Measurements from ENCODE around the gene GPRC5A. TPM values are rescaled to one million over a fixed set of nuclear protein-coding genes. Genes with fewer than 3 reads are reported as not detected.
A peak's percentile ranks its signal among the peaks of the same experiment; 100 is the strongest.

GPRC5A gene
- total RNA-seq, 1 donor from 2014 or later, result not detected

DNA sequence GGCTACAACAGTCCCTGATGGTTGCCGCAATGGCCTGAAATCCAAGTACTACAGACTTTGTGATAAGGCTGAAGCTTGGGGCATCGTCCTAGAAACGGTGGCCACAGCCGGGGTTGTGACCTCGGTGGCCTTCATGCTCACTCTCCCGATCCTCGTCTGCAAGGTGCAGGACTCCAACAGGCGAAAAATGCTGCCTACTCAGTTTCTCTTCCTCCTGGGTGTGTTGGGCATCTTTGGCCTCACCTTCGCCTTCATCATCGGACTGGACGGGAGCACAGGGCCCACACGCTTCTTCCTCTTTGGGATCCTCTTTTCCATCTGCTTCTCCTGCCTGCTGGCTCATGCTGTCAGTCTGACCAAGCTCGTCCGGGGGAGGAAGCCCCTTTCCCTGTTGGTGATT is 16.9 kb downstream of the GPRC5A start:
- Mint-ChIP-seq H3K36me3 (ENCODE audit: low read depth) (no peaks in the 10 kb centered on the region), H3K27me3 (ENCODE audit: insufficient read depth) (no peaks in the 10 kb centered on the region), H3K4me1 (ENCODE audit: low read depth) (peaks cover 19% of the 10 kb centered on the region), H3K27ac (no peak overlapping the region), H3K9me3 (no peaks in the 10 kb centered on the region), H3K4me3 (no peak overlapping the region)
- DNase-seq (ENCODE audit: low spot score), result no peak
- intact Hi-C loops (cut with micrococcal nuclease), result no loop called here

DNA sequence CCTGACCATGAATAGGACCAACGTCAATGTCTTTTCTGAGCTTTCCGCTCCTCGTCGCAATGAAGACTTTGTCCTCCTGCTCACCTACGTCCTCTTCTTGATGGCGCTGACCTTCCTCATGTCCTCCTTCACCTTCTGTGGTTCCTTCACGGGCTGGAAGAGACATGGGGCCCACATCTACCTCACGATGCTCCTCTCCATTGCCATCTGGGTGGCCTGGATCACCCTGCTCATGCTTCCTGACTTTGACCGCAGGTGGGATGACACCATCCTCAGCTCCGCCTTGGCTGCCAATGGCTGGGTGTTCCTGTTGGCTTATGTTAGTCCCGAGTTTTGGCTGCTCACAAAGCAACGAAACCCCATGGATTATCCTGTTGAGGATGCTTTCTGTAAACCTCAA is 17.3 kb downstream of the GPRC5A start:
- intact Hi-C loops (cut with micrococcal nuclease), result no loop called here
- no peaks in the 10 kb centered on the region for H3K9me3 Mint-ChIP-seq
- H3K4me1 Mint-ChIP-seq (ENCODE audit: low read depth), result peaks cover 19% of the 10 kb centered on the region
- no peaks in the 10 kb centered on the region for H3K27me3 Mint-ChIP-seq (ENCODE audit: insufficient read depth)
- H3K27ac Mint-ChIP-seq, result no peak overlapping the region
- H3K36me3 Mint-ChIP-seq (ENCODE audit: low read depth), result no peaks in the 10 kb centered on the region
- no peak overlapping the region for H3K4me3 Mint-ChIP-seq
- DNase-seq (ENCODE audit: low spot score), result no peak

DNA sequence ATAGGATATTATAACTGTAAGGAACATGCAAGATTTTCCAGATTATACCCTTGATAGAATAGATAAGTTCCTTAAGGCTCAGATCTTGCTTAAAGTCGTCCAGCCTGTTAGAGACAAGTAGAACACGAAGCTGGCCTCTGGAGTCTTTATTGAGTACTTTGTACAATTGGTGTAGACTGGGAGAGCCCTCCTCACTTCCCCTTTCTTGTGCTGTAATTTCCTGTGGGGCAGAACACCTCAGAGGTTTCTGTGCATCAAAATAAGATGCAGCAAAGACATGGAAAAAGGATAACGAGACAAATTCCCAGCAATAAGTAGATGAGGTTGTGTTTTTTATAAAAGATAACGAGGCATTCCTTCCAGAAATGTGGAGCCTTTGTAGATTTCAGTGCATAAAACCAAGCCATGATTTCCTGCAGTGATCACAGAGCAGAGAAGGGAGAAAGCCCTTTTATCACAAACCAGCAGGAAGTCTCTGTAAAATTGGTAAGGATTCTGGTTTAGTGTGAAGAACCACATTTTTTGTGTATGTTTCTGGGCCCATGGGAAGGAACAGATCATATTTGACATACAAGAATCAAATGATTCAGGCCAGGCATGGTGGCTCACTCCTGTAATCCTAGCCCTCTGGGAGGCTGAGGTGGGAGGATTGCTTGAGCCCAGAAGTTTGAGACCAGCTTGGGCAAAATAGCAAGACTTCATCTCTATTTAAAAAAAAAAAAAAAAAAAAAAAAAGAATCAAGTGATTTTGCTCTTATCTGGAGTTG is 18.0 kb downstream of the GPRC5A start:
- no peak overlapping the region for H3K4me3 Mint-ChIP-seq
- H3K9me3 Mint-ChIP-seq, result no peaks in the 10 kb centered on the region
- DNase-seq (ENCODE audit: low spot score), result no peak
- H3K36me3 Mint-ChIP-seq (ENCODE audit: low read depth), result no peaks in the 10 kb centered on the region
- no peak overlapping the region for H3K27ac Mint-ChIP-seq
- intact Hi-C loops (cut with micrococcal nuclease), result no loop called here
- peaks cover 19% of the 10 kb centered on the region for H3K4me1 Mint-ChIP-seq (ENCODE audit: low read depth)
- no peaks in the 10 kb centered on the region for H3K27me3 Mint-ChIP-seq (ENCODE audit: insufficient read depth)

DNA sequence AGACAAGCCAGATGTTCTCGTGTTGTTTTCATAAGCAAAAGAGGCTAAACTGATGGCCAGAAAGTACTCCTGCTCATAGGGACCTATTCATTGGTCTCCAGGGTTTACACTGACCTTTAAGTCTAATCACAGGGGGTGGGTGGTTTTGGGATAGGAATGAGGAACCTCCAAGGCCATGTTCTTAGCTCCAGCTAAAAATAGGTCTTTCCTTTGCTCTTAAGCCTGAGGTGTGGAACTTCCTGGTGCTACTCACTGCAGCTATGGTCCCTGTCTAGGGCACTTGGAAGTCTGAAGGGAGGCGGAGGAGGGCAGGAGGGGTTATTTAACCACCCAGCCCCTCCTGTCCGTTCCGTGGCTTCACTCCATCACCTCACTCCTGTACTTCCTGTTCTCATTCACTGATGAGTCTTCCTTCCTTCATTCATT is 18.6 kb downstream of the GPRC5A start:
- Mint-ChIP-seq H3K27me3 (ENCODE audit: insufficient read depth) (no peaks in the 10 kb centered on the region), H3K4me1 (ENCODE audit: low read depth) (peaks cover 19% of the 10 kb centered on the region), H3K9me3 (no peaks in the 10 kb centered on the region), H3K36me3 (ENCODE audit: low read depth) (no peaks in the 10 kb centered on the region), H3K4me3 (no peak overlapping the region), H3K27ac (no peak overlapping the region)
- intact Hi-C loops (cut with micrococcal nuclease), result no loop called here
- DNase-seq (ENCODE audit: low spot score), result no peak

DNA sequence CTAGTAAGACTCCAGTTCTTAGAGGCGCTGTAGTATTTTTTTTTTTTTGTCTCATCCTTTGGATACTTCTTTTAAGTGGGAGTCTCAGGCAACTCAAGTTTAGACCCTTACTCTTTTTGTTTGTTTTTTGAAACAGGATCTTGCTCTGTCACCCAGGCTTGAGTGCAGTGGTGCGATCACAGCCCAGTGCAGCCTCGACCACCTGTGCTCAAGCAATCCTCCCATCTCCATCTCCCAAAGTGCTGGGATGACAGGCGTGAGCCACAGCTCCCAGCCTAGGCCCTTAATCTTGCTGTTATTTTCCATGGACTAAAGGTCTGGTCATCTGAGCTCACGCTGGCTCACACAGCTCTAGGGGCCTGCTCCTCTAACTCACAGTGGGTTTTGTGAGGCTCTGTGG is 21.3 kb downstream of the GPRC5A start:
- intact Hi-C loops (cut with micrococcal nuclease), result no loop called here
- H3K4me3 Mint-ChIP-seq, result no peak overlapping the region
- H3K27me3 Mint-ChIP-seq (ENCODE audit: insufficient read depth), result peaks cover 8% of the 10 kb centered on the region
- H3K4me1 Mint-ChIP-seq (ENCODE audit: low read depth), result peaks cover 30% of the 10 kb centered on the region
- no peaks in the 10 kb centered on the region for H3K9me3 Mint-ChIP-seq
- no peak for DNase-seq (ENCODE audit: low spot score)
- H3K36me3 Mint-ChIP-seq (ENCODE audit: low read depth), result no peaks in the 10 kb centered on the region
- H3K27ac Mint-ChIP-seq, result no peak overlapping the region

DNA sequence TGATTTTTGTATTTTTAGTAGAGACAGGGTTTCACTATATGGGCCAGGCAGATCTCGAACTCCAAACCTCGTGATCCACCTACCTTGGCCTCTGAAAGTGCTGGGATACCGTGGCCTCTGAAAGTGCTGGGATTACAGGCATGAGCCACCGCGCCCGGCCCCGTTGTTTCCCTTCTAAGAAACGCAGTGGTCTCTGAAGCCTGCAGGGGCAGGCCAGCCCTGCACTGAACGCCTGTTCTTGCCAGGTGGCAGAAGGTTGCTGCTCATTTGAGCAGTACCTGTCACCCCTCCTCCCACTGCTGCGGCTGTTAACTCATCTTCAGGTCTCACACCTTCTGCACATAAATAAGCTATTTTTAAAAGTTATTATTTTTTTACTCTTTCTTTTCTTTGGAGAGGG is 24.3 kb downstream of the GPRC5A start:
- intact Hi-C loops (cut with micrococcal nuclease), result loop anchor here (1.0 to 5.0 kb wide), 7 partner anchors 68 to 747 kb away; partner anchors contain the start of gene HEBP1
- no peak overlapping the region for H3K27ac Mint-ChIP-seq
- peaks cover 11% of the 10 kb centered on the region for H3K4me1 Mint-ChIP-seq (ENCODE audit: low read depth)
- H3K9me3 Mint-ChIP-seq, result no peaks in the 10 kb centered on the region
- H3K36me3 Mint-ChIP-seq (ENCODE audit: low read depth), result no peaks in the 10 kb centered on the region
- no peak for DNase-seq (ENCODE audit: low spot score)
- peaks cover 14% of the 10 kb centered on the region for H3K27me3 Mint-ChIP-seq (ENCODE audit: insufficient read depth)
- no peak overlapping the region for H3K4me3 Mint-ChIP-seq

DNA sequence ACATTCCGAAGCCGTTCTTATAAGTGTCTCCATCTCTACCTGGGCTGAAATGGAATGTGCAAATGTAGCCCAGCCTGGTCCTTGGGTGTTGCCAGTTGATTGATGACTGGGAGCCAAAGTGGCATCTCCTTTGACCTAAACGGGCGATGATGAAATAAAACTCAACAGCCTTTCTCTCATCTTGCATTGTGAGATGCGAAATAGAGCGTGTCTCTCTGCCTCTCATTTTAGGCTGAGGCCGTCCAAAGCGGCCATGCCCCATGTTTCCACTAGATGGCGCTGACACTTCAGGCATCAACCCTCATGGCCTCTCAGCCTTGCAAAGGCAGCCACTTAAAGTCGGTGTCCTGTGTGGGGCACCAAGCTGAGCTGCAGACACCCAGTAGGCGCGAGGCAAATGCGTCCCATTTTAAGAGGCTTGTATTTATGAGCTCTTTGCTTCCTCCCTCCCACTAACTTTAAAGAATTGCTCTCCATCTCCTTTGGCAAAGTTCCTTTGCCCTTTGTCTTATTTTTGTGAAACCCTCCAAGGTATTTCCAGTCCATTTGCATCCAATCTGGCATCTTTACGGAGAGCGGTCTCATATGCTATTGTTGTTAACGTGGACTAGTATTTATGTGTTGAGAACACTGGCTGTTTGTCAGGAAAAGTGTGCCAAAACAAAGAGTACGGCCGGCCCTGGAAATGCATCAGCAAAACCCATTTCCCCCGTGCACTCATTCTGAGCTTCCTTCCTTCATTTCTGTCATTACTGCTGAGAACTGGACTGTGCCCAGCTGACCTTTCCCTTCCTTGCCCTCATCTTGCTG is 25.0 kb downstream of the GPRC5A start:
- Mint-ChIP-seq H3K4me1 (ENCODE audit: low read depth) (peaks cover 11% of the 10 kb centered on the region), H3K4me3 (no peak overlapping the region), H3K36me3 (ENCODE audit: low read depth) (no peaks in the 10 kb centered on the region), H3K9me3 (no peaks in the 10 kb centered on the region), H3K27me3 (ENCODE audit: insufficient read depth) (peaks cover 14% of the 10 kb centered on the region), H3K27ac (no peak overlapping the region)
- intact Hi-C loops (cut with micrococcal nuclease), result loop anchor here (1.0 to 5.0 kb wide), 7 partner anchors 67 to 746 kb away; partner anchors contain the start of gene HEBP1
- DNase-seq (ENCODE audit: low spot score), result peak; percentile 76

DNA sequence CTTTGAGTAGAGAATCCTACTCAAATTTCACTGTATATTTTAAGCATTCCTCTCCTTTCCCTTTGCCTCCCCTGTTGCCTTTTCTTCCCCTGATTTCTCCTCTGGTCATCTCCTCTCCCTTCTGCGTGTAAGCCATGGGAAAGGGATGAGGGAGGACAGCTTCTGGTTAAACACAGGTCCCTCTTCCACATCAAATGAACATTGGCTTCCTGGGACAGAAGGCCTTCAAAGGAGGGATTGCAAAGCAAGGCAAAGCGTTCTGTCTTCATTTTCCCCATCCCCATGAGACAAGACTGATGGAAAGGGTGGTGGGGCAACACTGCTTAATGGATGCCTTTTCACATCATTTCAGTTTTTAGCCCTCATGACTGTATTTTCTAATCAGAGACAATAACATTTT is 26.2 kb downstream of the GPRC5A start:
- Mint-ChIP-seq H3K27me3 (ENCODE audit: insufficient read depth) (peaks cover 16% of the 10 kb centered on the region), H3K27ac (no peak overlapping the region), H3K4me3 (no peak overlapping the region), H3K36me3 (ENCODE audit: low read depth) (no peaks in the 10 kb centered on the region), H3K9me3 (no peaks in the 10 kb centered on the region), H3K4me1 (ENCODE audit: low read depth) (peaks cover 11% of the 10 kb centered on the region)
- no peak for DNase-seq (ENCODE audit: low spot score)
- intact Hi-C loops (cut with micrococcal nuclease), result loop anchor here (5.0 kb wide), 1 partner anchor 745 kb away; no protein-coding TSS in a partner anchor

DNA sequence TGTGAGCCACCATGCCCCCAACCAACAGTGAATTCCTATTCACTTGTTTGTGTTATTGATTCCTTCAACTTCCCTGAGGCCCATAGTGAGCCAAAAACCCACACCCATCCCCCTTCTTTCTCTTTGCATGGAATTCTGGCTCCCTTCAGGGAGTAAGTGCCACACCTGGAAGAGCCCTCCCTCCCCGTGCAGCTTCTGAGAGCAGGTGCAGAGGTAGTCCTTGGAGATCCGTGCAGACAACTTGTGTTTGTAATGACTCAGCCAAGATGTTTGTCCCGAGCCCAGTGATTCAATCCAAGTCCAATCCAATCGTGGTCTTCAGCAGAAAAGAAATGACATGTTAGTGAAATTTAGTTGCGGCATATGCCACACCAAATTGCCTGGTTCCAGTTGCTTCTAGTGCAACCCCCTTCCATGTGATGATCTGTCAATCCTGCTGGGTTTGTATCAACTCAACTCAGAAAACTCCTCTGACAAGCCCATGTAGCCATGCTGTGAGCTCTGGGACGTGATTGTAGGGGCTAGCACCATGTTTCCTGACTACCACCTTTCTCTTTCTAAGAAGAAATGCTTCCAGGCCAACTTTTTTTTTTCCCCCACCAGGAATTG is 27.5 kb downstream of the GPRC5A start:
- no peak for DNase-seq (ENCODE audit: low spot score)
- intact Hi-C loops (cut with micrococcal nuclease), result loop anchor here (5.0 kb wide), 1 partner anchor 743 kb away; no protein-coding TSS in a partner anchor
- Mint-ChIP-seq H3K4me1 (ENCODE audit: low read depth) (peaks cover 11% of the 10 kb centered on the region), H3K9me3 (no peaks in the 10 kb centered on the region), H3K36me3 (ENCODE audit: low read depth) (no peaks in the 10 kb centered on the region), H3K27me3 (ENCODE audit: insufficient read depth) (peaks cover 16% of the 10 kb centered on the region), H3K27ac (no peak overlapping the region), H3K4me3 (no peak overlapping the region)

DNA sequence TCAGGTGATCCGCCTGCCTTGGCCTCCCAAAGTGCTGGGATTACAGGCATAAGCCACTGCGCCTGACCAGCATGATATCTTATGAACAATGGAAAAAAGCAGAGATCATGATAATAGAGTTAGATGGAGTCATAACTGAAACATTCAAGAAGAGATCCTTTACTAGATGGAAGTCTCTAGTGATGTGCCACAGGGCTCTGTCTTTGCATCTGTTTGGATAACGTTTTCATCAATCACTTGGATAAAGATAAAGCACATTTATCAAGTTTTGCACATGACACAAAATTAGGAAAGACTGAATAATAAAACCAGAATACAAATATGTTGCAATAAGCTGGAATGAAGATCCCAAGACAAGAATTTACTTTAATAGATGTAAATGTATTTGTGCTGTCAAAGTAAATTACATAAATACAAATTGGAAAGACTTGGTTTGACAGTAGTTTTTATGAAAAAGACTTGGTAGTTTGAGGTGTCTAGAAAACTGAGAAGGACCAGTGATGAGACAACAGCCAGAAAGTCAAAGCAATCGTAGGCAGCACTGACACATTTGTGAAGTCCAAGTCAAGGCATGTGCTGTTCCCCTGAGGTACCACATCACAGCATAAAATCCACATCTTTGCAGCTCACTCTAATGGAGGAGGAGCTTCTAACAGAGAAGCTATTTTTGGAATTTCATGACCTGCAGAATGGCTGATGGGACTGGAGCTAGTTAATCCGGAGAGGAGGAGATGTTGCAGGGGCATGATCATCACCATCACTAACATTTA is 28.5 kb downstream of the GPRC5A start:
- H3K4me1 Mint-ChIP-seq (ENCODE audit: low read depth), result peaks cover 11% of the 10 kb centered on the region
- H3K4me3 Mint-ChIP-seq, result no peak overlapping the region
- peaks cover 16% of the 10 kb centered on the region for H3K27me3 Mint-ChIP-seq (ENCODE audit: insufficient read depth)
- no peak overlapping the region for H3K27ac Mint-ChIP-seq
- H3K36me3 Mint-ChIP-seq (ENCODE audit: low read depth), result no peaks in the 10 kb centered on the region
- no peaks in the 10 kb centered on the region for H3K9me3 Mint-ChIP-seq
- intact Hi-C loops (cut with micrococcal nuclease), result loop anchor here (5.0 kb wide), 1 partner anchor 742 kb away; no protein-coding TSS in a partner anchor
- DNase-seq (ENCODE audit: low spot score), result no peak

DNA sequence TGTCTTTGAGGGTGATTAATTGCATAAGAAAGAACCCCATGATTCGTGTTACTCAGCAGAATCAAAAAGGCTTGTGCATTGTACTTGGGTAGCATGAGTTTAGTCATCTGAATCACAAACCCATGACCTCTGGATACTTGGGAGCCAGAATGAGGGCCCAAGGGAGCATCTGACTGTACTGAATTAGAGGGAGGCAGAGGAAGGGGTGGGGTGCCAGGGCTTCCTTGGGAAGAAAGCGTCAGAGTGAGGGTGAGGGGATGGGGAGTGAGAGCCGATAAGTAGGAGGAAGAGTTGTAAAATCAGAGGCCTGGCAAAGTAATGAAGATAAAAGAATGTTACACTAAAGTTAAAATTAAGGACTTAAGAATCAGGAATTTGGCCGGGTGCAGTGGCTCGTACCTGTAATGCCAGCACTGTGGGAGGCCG is 30.8 kb downstream of the GPRC5A start:
- intact Hi-C loops (cut with micrococcal nuclease), result no loop called here

DNA sequence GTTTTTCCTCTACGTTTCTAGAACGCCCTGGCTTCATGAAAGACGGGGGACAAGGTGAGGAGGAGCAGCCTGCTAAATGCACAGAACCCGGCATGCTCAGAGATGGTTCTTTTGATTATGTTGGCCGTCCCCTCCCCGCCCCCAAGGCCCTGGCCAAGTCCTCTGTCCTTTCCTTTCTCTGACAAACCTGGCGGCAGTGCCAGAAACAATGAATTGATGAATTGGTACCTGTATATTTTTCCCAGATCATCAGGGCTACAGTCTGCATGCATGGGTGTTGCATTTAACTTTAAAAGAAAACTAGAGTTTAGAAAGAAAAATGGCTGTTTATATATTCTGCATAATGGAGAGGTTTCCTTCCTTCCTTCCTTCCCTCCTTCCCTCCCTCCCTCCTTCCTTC is 31.6 kb downstream of the GPRC5A start:
- intact Hi-C loops (cut with micrococcal nuclease), result no loop called here
- H3K4me3 Mint-ChIP-seq, result no peak overlapping the region
- no peaks in the 10 kb centered on the region for H3K9me3 Mint-ChIP-seq
- H3K27me3 Mint-ChIP-seq (ENCODE audit: insufficient read depth), result peaks cover 11% of the 10 kb centered on the region
- H3K27ac Mint-ChIP-seq, result no peak overlapping the region
- no peaks in the 10 kb centered on the region for H3K36me3 Mint-ChIP-seq (ENCODE audit: low read depth)
- no peaks in the 10 kb centered on the region for H3K4me1 Mint-ChIP-seq (ENCODE audit: low read depth)
- DNase-seq (ENCODE audit: low spot score), result no peak

More for the DNA sequence above, 30.8 kb downstream of the GPRC5A start:
- Mint-ChIP-seq H3K4me1 (ENCODE audit: low read depth) (no peaks in the 10 kb centered on the region), H3K36me3 (ENCODE audit: low read depth) (no peaks in the 10 kb centered on the region), H3K27me3 (ENCODE audit: insufficient read depth) (peaks cover 17% of the 10 kb centered on the region), H3K4me3 (no peak overlapping the region), H3K9me3 (no peaks in the 10 kb centered on the region), H3K27ac (no peak overlapping the region)
- DNase-seq (ENCODE audit: low spot score), result no peak

All from activated T-helper 1 cell treated with anti-CD3 and anti-CD28 coated beads, Interleukin-12 subunit alpha, Interleukin-12 subunit beta, Interleukin-2, Interleukin-4 antibody, amounts not matched to agents 30 ng/mL and 10 ng/mL and 1 ng/mL, durations not matched to agents 14 hours and 24 hours and 36 hours (primary cell).